HG03025 (cell line): ENCODE data around the gene SHOX.
"Not testable (repeated sequence)": the region's sequence is repeated elsewhere in the genome, so short reads cannot be mapped to it uniquely, and the experiment has no call there.

Source experiments
- ATAC-seq: cut with Tn5 transposase; IDR thresholded peaks from one replicate; pipeline ENCODE4 v1.9.1; 2021; ENCODE audit warnings: mild to moderate bottlenecking, moderate library complexity; ENCODE audit not compliant: unreplicated experiment, low FRiP score

Gene SHOX

GRCh38 chrX:630612-631496 is at the start of gene SHOX:
TSS of gene SHOX (plus strand) at chrX:630791. CDS start at chrX:630898, 107 bp downstream.
- ATAC-seq, result no peak

GRCh38 chrX:581066-581465 is 49.5 kb upstream of the SHOX start:
- ATAC-seq, result no peak

- ATAC-seq, result no peak
These were observed 48.8 kb upstream of the SHOX start for GRCh38 chrX:581720-582298.

GRCh38 chrX:584572-584971 is 46.0 kb upstream of the SHOX start:
- ATAC-seq, result no peak

- ATAC-seq, result no peak
These were observed 45.3 kb upstream of the SHOX start for GRCh38 chrX:585115-585808.

GRCh38 chrX:586351-586750 is 44.2 kb upstream of the SHOX start:
- ATAC-seq, result no peak

- not testable (repeated sequence) for ATAC-seq
These were observed 41.3 kb upstream of the SHOX start for GRCh38 chrX:589261-589660.

GRCh38 chrX:590693-591404 is 39.7 kb upstream of the SHOX start:
- ATAC-seq, result no peak

- no peak for ATAC-seq
These were observed 30.5 kb upstream of the SHOX start for GRCh38 chrX:599837-600715.

- ATAC-seq, result not testable (repeated sequence)
These were observed 27.6 kb upstream of the SHOX start for GRCh38 chrX:603029-603428.

- not testable (repeated sequence) for ATAC-seq
These were observed 26.0 kb upstream of the SHOX start for GRCh38 chrX:604616-605015.

- ATAC-seq, result not testable (repeated sequence)
These were observed 22.5 kb upstream of the SHOX start for GRCh38 chrX:608088-608487.

GRCh38 chrX:614136-614535 is 16.5 kb upstream of the SHOX start:
- ATAC-seq, result no peak

GRCh38 chrX:617401-617800 is 13.2 kb upstream of the SHOX start:
- ATAC-seq, result no peak

GRCh38 chrX:617891-618290 is 12.7 kb upstream of the SHOX start:
- ATAC-seq, result no peak

GRCh38 chrX:618304-618703 is 12.3 kb upstream of the SHOX start:
- ATAC-seq, result not testable (repeated sequence)

GRCh38 chrX:618761-619450 is 11.7 kb upstream of the SHOX start:
- ATAC-seq, result no peak

GRCh38 chrX:619451-619811 is 11.2 kb upstream of the SHOX start:
- ATAC-seq, result no peak

- ATAC-seq, result no peak
These were observed 10.6 kb upstream of the SHOX start for GRCh38 chrX:619812-620531.
